Mesothelial cell of epicardium (in vitro differentiated cells): ENCODE measurements around the gene DKK3. TPM values are rescaled to one million over a fixed set of nuclear protein-coding genes. Genes with fewer than 3 reads are reported as not detected.
A peak's percentile ranks its signal among the peaks of the same experiment; 100 is the strongest.

Experiments used
- DNase-seq, 2 experiments: peaks; one replicate each; pipeline ENCODE4 v3.0.0; 2021; ENCODE audit warnings: low spot score in 2 of 2; ENCODE audit not compliant: unreplicated experiment in 2 of 2
- H3K27ac Mint-ChIP-seq: 2 replicates; pipeline ENCODE4 v1.8.0; 2021; ENCODE audit warnings: mixed read lengths
- H3K27me3 Mint-ChIP-seq: 2 replicates; pipeline ENCODE4 v1.8.0; 2021; ENCODE audit warnings: low read depth, mixed read lengths
- H3K36me3 Mint-ChIP-seq: 2 replicates; pipeline ENCODE4 v1.8.0; 2021; ENCODE audit warnings: mixed read lengths
- H3K4me1 Mint-ChIP-seq: 2 replicates; pipeline ENCODE4 v1.8.0; 2021; ENCODE audit warnings: mixed read lengths
- H3K4me3 Mint-ChIP-seq: 2 replicates; pipeline ENCODE4 v1.8.0; 2021; ENCODE audit warnings: mild to moderate bottlenecking, moderate library complexity, mixed read lengths
- H3K9me3 Mint-ChIP-seq: 2 replicates; pipeline ENCODE4 v1.8.0; 2021; ENCODE audit warnings: mixed read lengths
- total RNA-seq: library from RNA; stranded (reverse); gene quantifications from 3 replicates; pipeline ENCODE4 v1.2.1, GENCODE V29; 2021
- TF ChIP-seq, protein P1 (sequence below): fragments of 200-600 bp; sonication (generic); IDR thresholded peaks from one replicate; pipeline ENCODE4 v1.5.0; 2021; ENCODE audit warnings: antibody characterized with exemption; ENCODE audit not compliant: unreplicated experiment

DKK3 gene
- total RNA-seq, 1 donor from 2014 or later = 29.7 TPM

GRCh38 chr11:11977206-11977938, 31.1 kb downstream of the DKK3 start:
- DNase-seq = no peak
- Mint-ChIP-seq H3K36me3 (no peaks in the 10 kb centered on the region), H3K4me1 (peaks cover 42% of the 10 kb centered on the region), H3K27ac (peak overlapping the region; percentile 92), H3K27me3 (no peaks in the 10 kb centered on the region), H3K9me3 (no peaks in the 10 kb centered on the region), H3K4me3 (no peak overlapping the region)
- TF ChIP-seq, protein P1, sequence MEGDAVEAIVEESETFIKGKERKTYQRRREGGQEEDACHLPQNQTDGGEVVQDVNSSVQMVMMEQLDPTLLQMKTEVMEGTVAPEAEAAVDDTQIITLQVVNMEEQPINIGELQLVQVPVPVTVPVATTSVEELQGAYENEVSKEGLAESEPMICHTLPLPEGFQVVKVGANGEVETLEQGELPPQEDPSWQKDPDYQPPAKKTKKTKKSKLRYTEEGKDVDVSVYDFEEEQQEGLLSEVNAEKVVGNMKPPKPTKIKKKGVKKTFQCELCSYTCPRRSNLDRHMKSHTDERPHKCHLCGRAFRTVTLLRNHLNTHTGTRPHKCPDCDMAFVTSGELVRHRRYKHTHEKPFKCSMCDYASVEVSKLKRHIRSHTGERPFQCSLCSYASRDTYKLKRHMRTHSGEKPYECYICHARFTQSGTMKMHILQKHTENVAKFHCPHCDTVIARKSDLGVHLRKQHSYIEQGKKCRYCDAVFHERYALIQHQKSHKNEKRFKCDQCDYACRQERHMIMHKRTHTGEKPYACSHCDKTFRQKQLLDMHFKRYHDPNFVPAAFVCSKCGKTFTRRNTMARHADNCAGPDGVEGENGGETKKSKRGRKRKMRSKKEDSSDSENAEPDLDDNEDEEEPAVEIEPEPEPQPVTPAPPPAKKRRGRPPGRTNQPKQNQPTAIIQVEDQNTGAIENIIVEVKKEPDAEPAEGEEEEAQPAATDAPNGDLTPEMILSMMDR = no peak

- TF ChIP-seq, protein P1 = no peak
- no peak overlapping the region for H3K4me3 Mint-ChIP-seq
- H3K36me3 Mint-ChIP-seq = no peaks in the 10 kb centered on the region
- peaks cover 47% of the 10 kb centered on the region for H3K4me1 Mint-ChIP-seq
- no peak for DNase-seq
- peak overlapping the region; percentile 92 for H3K27ac Mint-ChIP-seq
- H3K27me3 Mint-ChIP-seq = no peaks in the 10 kb centered on the region
- H3K9me3 Mint-ChIP-seq = no peaks in the 10 kb centered on the region
These were observed 31.8 kb downstream of the DKK3 start for GRCh38 chr11:11976481-11977127.

- DNase-seq = no peak
- H3K27ac Mint-ChIP-seq = no peak overlapping the region
- H3K27me3 Mint-ChIP-seq = no peaks in the 10 kb centered on the region
- peaks cover 46% of the 10 kb centered on the region for H3K4me1 Mint-ChIP-seq
- H3K36me3 Mint-ChIP-seq = no peaks in the 10 kb centered on the region
- H3K4me3 Mint-ChIP-seq = no peak overlapping the region
- TF ChIP-seq, protein P1 = no peak
- H3K9me3 Mint-ChIP-seq = no peaks in the 10 kb centered on the region
These were observed 33.0 kb downstream of the DKK3 start for GRCh38 chr11:11975201-11976092.

DNA sequence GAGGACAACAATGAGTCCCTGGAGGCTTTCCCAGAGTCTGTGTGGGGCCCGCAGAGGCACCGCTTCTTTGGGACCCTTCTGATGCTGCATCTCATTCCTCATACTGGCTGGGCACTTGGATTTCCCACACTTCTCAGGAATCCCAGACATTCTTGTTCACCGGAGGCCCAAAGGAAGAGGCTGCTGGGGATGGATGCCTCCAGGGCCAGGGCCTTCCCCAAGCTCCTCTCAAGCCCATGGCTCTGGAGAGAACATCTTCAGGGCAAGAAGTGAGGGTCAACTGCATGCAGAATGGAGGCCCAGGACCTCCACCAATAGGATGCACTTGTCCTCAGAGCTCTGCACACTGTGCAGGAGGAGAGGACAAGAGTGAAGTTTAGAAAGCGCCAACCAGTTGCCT, 34.6 kb downstream of the DKK3 start:
- H3K27me3 Mint-ChIP-seq = no peaks in the 10 kb centered on the region
- no peaks in the 10 kb centered on the region for H3K36me3 Mint-ChIP-seq
- H3K27ac Mint-ChIP-seq = peak overlapping the region; percentile 68
- DNase-seq = no peak
- TF ChIP-seq, protein P1 = no peak
- H3K4me3 Mint-ChIP-seq = no peak overlapping the region
- H3K4me1 Mint-ChIP-seq = peaks cover 41% of the 10 kb centered on the region
- no peaks in the 10 kb centered on the region for H3K9me3 Mint-ChIP-seq

- H3K4me1 Mint-ChIP-seq = peaks cover 45% of the 10 kb centered on the region
- no peaks in the 10 kb centered on the region for H3K27me3 Mint-ChIP-seq
- no peak for DNase-seq
- no peaks in the 10 kb centered on the region for H3K36me3 Mint-ChIP-seq
- TF ChIP-seq, protein P1 = no peak
- H3K4me3 Mint-ChIP-seq = no peak overlapping the region
- H3K9me3 Mint-ChIP-seq = no peaks in the 10 kb centered on the region
- H3K27ac Mint-ChIP-seq = peak overlapping the region; percentile 68
These were observed 35.0 kb downstream of the DKK3 start for GRCh38 chr11:11973361-11973800.
